Suprapubic skin (tissue), 4 donors: Measurements from ENCODE around the gene MRPL4. TPM values are rescaled to one million over a fixed set of nuclear protein-coding genes. Genes with fewer than 3 reads are reported as not detected.

Experiments
- DNase-seq, 2 donors: peaks; one replicate each; pipeline ENCODE4 v3.0.0-alpha.2; 2019; ENCODE audit warnings: low spot score in 2 of 2
- H3K27ac ChIP-seq: fragments of 200-600 bp; sonication (generic); one replicate; pipeline ENCODE4 v1.5.1; 2019
- H3K27me3 ChIP-seq: fragments of 200-600 bp; sonication (generic); one replicate; pipeline ENCODE4 v1.5.1; 2019
- H3K36me3 ChIP-seq: fragments of 200-600 bp; sonication (generic); one replicate; pipeline ENCODE4 v1.5.1; 2019
- H3K4me1 ChIP-seq: fragments of 200-600 bp; sonication (generic); one replicate; pipeline ENCODE4 v1.5.1; 2019
- H3K4me3 ChIP-seq: fragments of 200-600 bp; sonication (generic); one replicate; pipeline ENCODE4 v1.5.1; 2019; ENCODE audit warnings: mild to moderate bottlenecking
- H3K9me3 ChIP-seq: fragments of 200-600 bp; sonication (generic); one replicate; pipeline ENCODE4 v1.5.1; 2019
- CTCF ChIP-seq, 2 donors: fragments of 200-600 bp in 1 of 2; fragments of 450-650 bp in 1 of 2; sonication (generic) in 1 of 2; IDR thresholded peaks; one replicate each; pipeline ENCODE4 v1.5.1; 2016 to 2019; ENCODE audit warnings: antibody characterized with exemption in 2 of 2, mild to moderate bottlenecking in 1 of 2, moderate library complexity in 1 of 2
- EP300 ChIP-seq: sonication (generic); formaldehyde crosslinking; IDR thresholded peaks from one replicate; pipeline ENCODE4 v1.6.1; 2017; ENCODE audit warnings: antibody characterized with exemption
- POLR2A ChIP-seq, 2 donors: fragments of 450-650 bp; IDR thresholded peaks; one replicate each; pipeline ENCODE4 v1.6.1; 2017; ENCODE audit warnings: antibody characterized with exemption in 2 of 2, mild to moderate bottlenecking in 2 of 2, moderate library complexity in 2 of 2
- POLR2AphosphoS5 ChIP-seq, 3 donors: sonication (generic); formaldehyde crosslinking; IDR thresholded peaks; one replicate each; pipeline ENCODE4 v1.6.1; 2017; ENCODE audit warnings: antibody characterized with exemption in 3 of 3
- WGBS: methylation state at CpG from one replicate; pipeline ENCODE4 v1.1.5; 2018; 5-methylcytosine and 5-hydroxymethylcytosine counted together
- total RNA-seq, 4 donors: library from RNA; depleted of rRNA; stranded (reverse); fragments of >200 nt; gene quantifications; one replicate each; pipeline ENCODE4 v1.1.0, GENCODE V29; 2016

MRPL4 gene
- total RNA-seq, 4 donors from 2014 or later = 53.3 to 108 (median 77.3) TPM

GRCh38 chr19:10209315-10209714 is 42.7 kb upstream of the MRPL4 start:
- WGBS = 65% methylated on average over 4 of the region's 4 CpGs
- peaks cover 3% of the 10 kb centered on the region for H3K9me3 ChIP-seq
- no peak for DNase-seq

GRCh38 chr19:10211061-10211460 is 41.0 kb upstream of the MRPL4 start:
- no peak for DNase-seq
- Histone ChIP-seq H3K4me3 (no peak overlapping the region), H3K36me3 (no peaks in the 10 kb centered on the region), H3K27me3 (no peaks in the 10 kb centered on the region), H3K27ac (no peak overlapping the region), H3K9me3 (peaks cover 3% of the 10 kb centered on the region), H3K4me1 (no peaks in the 10 kb centered on the region)
- TF ChIP-seq POLR2AphosphoS5 (IDR thresholded peaks at IDR 0.05) (no peak), CTCF (IDR thresholded peaks at IDR 0.05) (no peak), EP300 (no peak), POLR2A (IDR thresholded peaks at IDR 0.05) (no peak)
- WGBS = 73% methylated on average over 4 of the region's 4 CpGs

More at GRCh38 chr19:10209315-10209714, 42.7 kb upstream of the MRPL4 start:
- Histone ChIP-seq H3K4me3 (no peak overlapping the region), H3K27me3 (no peaks in the 10 kb centered on the region), H3K4me1 (no peaks in the 10 kb centered on the region), H3K36me3 (no peaks in the 10 kb centered on the region), H3K27ac (no peak overlapping the region)
- no peak for TF ChIP-seq CTCF (IDR thresholded peaks at IDR 0.05)
- no peak for TF ChIP-seq POLR2AphosphoS5 (IDR thresholded peaks at IDR 0.05)
- TF ChIP-seq POLR2A (IDR thresholded peaks at IDR 0.05) = no peak
- TF ChIP-seq EP300 = no peak

- no peak for TF ChIP-seq POLR2A (IDR thresholded peaks at IDR 0.05)
- TF ChIP-seq EP300 = no peak
- no peak for TF ChIP-seq POLR2AphosphoS5 (IDR thresholded peaks at IDR 0.05)
- no peak for TF ChIP-seq CTCF (IDR thresholded peaks at IDR 0.05)
- H3K4me3 ChIP-seq = no peak overlapping the region
- H3K9me3 ChIP-seq = peaks cover 3% of the 10 kb centered on the region
- no peak overlapping the region for H3K27ac ChIP-seq
- H3K4me1 ChIP-seq = no peaks in the 10 kb centered on the region
- WGBS = 76% methylated on average over 6 of the region's 6 CpGs
- H3K27me3 ChIP-seq = no peaks in the 10 kb centered on the region
- H3K36me3 ChIP-seq = no peaks in the 10 kb centered on the region
- DNase-seq = no peak
These were observed 40.3 kb upstream of the MRPL4 start for GRCh38 chr19:10211691-10212090.

GRCh38 chr19:10214784-10215183 is 37.2 kb upstream of the MRPL4 start:
- WGBS = 98% methylated on average over 5 of the region's 5 CpGs
- Histone ChIP-seq H3K27ac (no peak overlapping the region), H3K4me3 (no peak overlapping the region), H3K27me3 (no peaks in the 10 kb centered on the region), H3K4me1 (no peaks in the 10 kb centered on the region), H3K9me3 (no peaks in the 10 kb centered on the region), H3K36me3 (no peaks in the 10 kb centered on the region)
- DNase-seq = no peak
- no peak for TF ChIP-seq POLR2AphosphoS5 (IDR thresholded peaks at IDR 0.05)
- TF ChIP-seq EP300 = no peak
- TF ChIP-seq POLR2A (IDR thresholded peaks at IDR 0.05) = no peak
- no peak for TF ChIP-seq CTCF (IDR thresholded peaks at IDR 0.05)

- H3K27ac ChIP-seq = no peak overlapping the region
- no peaks in the 10 kb centered on the region for H3K27me3 ChIP-seq
- no peak overlapping the region for H3K4me3 ChIP-seq
- H3K4me1 ChIP-seq = no peaks in the 10 kb centered on the region
- H3K36me3 ChIP-seq = peaks cover 5% of the 10 kb centered on the region
- no peak for DNase-seq
- no peaks in the 10 kb centered on the region for H3K9me3 ChIP-seq
- 91% methylated on average over 8 of the region's 9 CpGs for WGBS
- TF ChIP-seq POLR2A (IDR thresholded peaks at IDR 0.05) (no peak), EP300 (no peak), CTCF (IDR thresholded peaks at IDR 0.05) (no peak), POLR2AphosphoS5 (IDR thresholded peaks at IDR 0.05) (no peak)
These were observed 34.9 kb upstream of the MRPL4 start for GRCh38 chr19:10217085-10217484.
